Measurements from ENCODE around the gene E4F1. TPM values are rescaled to one million over a fixed set of nuclear protein-coding genes. Genes with fewer than 3 reads are reported as not detected.
A peak's percentile ranks its signal among the peaks of the same experiment; 100 is the strongest.

E4F1 gene
- total RNA-seq, 4 donors from 2014 or later: 24.5 to 38.4 (median 27.0) TPM

DNA sequence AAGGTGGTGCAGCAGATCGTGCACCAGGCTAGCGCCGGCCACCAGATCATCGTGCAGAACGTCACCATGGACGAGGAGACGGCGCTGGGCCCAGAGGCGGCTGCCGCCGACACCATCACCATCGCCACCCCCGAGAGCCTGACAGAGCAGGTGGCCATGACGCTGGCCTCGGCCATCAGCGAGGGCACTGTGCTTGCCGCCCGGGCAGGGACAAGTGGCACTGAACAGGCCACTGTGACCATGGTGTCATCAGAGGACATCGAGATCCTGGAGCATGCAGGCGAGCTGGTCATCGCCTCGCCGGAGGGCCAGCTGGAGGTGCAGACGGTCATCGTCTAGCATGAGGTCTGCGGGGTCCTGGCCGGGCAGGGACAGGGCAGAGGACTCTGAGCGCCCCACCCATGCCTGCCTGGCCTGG lies 11.9 kb downstream of the E4F1 start:
- H3K27me3 ChIP-seq: peaks cover 10 to 18% (median 17%) of the 10 kb centered on the region in 3 donors
- DNase-seq: no peak
- TF ChIP-seq, protein P1, sequence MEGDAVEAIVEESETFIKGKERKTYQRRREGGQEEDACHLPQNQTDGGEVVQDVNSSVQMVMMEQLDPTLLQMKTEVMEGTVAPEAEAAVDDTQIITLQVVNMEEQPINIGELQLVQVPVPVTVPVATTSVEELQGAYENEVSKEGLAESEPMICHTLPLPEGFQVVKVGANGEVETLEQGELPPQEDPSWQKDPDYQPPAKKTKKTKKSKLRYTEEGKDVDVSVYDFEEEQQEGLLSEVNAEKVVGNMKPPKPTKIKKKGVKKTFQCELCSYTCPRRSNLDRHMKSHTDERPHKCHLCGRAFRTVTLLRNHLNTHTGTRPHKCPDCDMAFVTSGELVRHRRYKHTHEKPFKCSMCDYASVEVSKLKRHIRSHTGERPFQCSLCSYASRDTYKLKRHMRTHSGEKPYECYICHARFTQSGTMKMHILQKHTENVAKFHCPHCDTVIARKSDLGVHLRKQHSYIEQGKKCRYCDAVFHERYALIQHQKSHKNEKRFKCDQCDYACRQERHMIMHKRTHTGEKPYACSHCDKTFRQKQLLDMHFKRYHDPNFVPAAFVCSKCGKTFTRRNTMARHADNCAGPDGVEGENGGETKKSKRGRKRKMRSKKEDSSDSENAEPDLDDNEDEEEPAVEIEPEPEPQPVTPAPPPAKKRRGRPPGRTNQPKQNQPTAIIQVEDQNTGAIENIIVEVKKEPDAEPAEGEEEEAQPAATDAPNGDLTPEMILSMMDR (IDR thresholded peaks at IDR 0.05 in 4 of 5, conservative IDR thresholded peaks at IDR 0.05 in 1 of 5): no peak
- in situ Hi-C loops (cut with MboI; ENCODE audit: low sequenced_read_pairs in 4 of 4): no loop called here
- peaks cover 0 to 62% of the 10 kb centered on the region in 2 donors for H3K36me3 ChIP-seq
- intact Hi-C loops (cut with DNase I; ENCODE audit: low total_unique reads): no loop called here
- H3K9me3 ChIP-seq: no peaks in the 10 kb centered on the region
- no peak overlapping the region for H3K27ac ChIP-seq
- no peak for ATAC-seq
- no peak overlapping the region for H3K4me3 ChIP-seq
- H3K4me1 ChIP-seq: peaks cover 13% of the 10 kb centered on the region in 2 donors

DNA sequence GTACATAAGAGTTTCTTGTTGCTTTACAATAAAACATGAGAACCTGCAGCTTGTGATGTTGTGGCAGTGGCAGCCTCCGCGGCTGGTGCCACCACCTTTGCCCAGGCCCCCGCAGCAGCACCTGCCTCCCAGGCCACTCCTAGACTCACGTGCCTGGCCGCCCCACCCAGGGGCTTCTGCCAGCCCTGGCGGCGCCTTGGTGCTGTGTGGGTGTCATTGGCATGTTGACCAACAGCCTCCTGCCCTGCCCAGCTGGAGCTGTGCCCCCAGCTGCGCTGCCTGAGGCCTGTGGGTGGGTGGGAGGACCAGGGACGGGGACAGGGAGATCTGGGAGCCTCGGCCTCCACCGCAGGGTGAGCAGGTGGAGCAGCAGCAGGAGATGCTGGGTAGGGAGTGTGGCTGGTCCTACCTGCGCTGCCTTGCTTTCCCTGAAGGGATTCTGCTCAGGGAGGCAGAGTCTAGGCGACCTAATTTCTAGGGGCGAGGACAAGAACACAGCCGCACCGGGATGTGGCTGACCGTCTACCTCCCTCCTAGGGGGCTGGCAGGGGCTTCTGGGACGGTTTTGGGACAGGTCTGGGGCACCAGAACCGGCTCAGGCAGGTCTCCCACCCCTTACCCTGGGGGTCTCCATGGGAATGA lies 12.4 kb downstream of the E4F1 start:
- DNase-seq (no peak), ATAC-seq (no peak)
- TF ChIP-seq, protein P1 (IDR thresholded peaks at IDR 0.05 in 4 of 5, conservative IDR thresholded peaks at IDR 0.05 in 1 of 5): no peak
- no peak for TF ChIP-seq POLR2A (IDR thresholded peaks at IDR 0.05)
- in situ Hi-C loops (cut with MboI; ENCODE audit: low sequenced_read_pairs in 4 of 4): no loop called here
- no peak overlapping the region for H3K4me3 ChIP-seq
- peaks cover 0 to 60% of the 10 kb centered on the region in 2 donors for H3K36me3 ChIP-seq
- peaks cover 10 to 18% (median 17%) of the 10 kb centered on the region in 3 donors for H3K27me3 ChIP-seq
- H3K27ac ChIP-seq: no peak overlapping the region
- intact Hi-C loops (cut with DNase I; ENCODE audit: low total_unique reads): no loop called here
- H3K9me3 ChIP-seq: no peaks in the 10 kb centered on the region
- H3K4me1 ChIP-seq: peaks cover 13% of the 10 kb centered on the region in 2 donors

DNA sequence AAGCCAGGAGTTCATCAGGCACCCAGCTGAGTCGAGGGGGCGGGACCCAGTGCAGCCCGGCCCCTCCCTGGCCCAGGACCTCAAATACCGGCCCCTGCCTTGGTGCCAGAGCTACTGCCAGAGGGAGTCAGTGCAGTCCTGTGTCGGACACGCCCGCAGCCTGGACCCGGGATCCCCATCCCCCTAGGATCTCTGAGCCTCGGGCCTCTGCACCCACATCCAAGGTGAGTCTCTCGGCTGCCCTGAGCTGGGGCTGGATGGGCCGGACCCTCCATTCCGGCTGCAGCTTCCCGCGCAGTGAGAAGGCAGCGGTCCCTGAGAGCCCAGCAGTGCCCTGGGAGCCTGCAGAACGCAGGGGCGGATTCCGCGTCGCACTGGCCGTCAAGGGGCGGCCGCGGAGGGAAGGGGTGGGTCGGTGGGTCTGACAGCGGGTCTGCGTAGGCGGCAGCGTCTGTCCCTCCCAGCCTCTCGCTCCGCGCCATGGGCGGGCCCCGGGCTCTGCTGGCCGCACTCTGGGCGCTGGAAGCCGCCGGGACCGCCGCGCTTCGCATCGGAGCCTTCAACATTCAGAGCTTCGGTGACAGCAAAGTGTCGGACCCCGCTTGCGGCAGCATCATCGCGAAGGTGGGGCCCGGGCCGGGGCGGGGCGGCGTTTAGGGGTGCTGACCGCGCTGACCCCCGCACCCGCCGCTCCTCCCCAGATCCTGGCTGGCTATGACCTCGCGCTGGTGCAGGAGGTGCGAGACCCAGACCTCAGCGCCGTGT lies 13.1 kb downstream of the E4F1 start, which contains the start of gene DNASE1L2:
Gene DNASE1L2 (plus strand): TSS at position 108 of the 765 bp plus-strand sequence. CDS start 373 bp downstream, at position 481.
- TF ChIP-seq, protein P1 (IDR thresholded peaks at IDR 0.05 in 4 of 5, conservative IDR thresholded peaks at IDR 0.05 in 1 of 5): no peak
- TF ChIP-seq POLR2A (IDR thresholded peaks at IDR 0.05): no peak
- Histone ChIP-seq H3K4me1 (peaks cover 13% of the 10 kb centered on the region in 2 donors), H3K27ac (no peak within 1 kb of the TSS), H3K36me3 (peaks cover 0 to 54% of the 10 kb centered on the region in 2 donors), H3K27me3 (peaks cover 10 to 18% (median 17%) of the 10 kb centered on the region in 3 donors), H3K4me3 (peak within 1 kb of the TSS in 2 of 4 donors; percentile 5 to 7), H3K9me3 (no peaks in the 10 kb centered on the region)
- ATAC-seq: no peak
- DNase-seq: no peak
- in situ Hi-C loops (cut with MboI; ENCODE audit: low sequenced_read_pairs in 4 of 4): no loop called here
- intact Hi-C loops (cut with DNase I; ENCODE audit: low total_unique reads): no loop called here

DNA sequence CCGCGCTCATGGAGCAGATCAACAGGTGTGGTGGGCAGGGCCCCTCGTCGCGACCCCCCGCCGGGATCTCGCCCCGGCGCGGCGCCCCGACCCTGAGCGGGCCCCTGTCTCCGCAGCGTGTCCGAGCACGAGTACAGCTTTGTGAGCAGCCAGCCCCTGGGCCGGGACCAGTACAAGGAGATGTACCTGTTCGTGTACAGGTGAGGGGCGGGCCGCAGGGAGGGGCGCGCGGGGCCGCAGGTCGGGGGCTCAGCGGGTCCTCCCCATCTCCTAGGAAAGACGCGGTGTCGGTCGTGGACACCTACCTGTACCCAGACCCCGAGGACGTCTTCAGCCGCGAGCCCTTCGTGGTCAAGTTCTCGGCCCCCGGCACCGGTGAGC lies 13.7 kb downstream of the E4F1 start:
- no peak overlapping the region for H3K27ac ChIP-seq

More for the DNA sequence above, 13.7 kb downstream of the E4F1 start:
- intact Hi-C loops (cut with DNase I; ENCODE audit: low total_unique reads): no loop called here
- Histone ChIP-seq H3K4me1 (peaks cover 13% of the 10 kb centered on the region in 2 donors), H3K36me3 (peaks cover 0 to 54% of the 10 kb centered on the region in 2 donors), H3K4me3 (no peak overlapping the region), H3K9me3 (no peaks in the 10 kb centered on the region), H3K27me3 (peaks cover 10 to 18% (median 17%) of the 10 kb centered on the region in 3 donors)
- no peak for TF ChIP-seq POLR2A (IDR thresholded peaks at IDR 0.05)
- TF ChIP-seq, protein P1 (IDR thresholded peaks at IDR 0.05 in 4 of 5, conservative IDR thresholded peaks at IDR 0.05 in 1 of 5): no peak
- in situ Hi-C loops (cut with MboI; ENCODE audit: low sequenced_read_pairs in 4 of 4): no loop called here
- DNase-seq: no peak
- ATAC-seq: no peak

Measured in gastrocnemius medialis (tissue), 4 donors.